ENCODE results near the gene PBX1.

DNA sequence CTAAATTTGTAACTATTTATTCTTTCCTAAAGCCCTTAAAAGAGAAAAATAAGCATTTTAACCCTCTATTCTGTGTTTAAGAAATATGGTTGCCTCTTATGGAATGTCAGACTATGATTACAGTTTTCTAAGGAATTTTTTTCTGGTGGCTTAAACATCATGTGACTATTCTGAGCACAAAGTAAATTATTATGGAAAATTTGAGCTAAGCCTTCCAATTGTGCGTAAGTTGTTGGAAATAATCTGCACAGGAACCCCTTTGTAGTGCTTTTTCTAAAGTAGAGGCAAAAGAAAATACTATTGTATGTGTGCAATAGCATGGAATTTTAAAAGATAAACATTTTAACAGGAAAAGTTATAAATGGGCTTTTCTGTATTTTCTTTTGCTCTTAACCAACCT lies 254.8 kb downstream of the PBX1 start:
- TF ChIP-seq, protein P1, sequence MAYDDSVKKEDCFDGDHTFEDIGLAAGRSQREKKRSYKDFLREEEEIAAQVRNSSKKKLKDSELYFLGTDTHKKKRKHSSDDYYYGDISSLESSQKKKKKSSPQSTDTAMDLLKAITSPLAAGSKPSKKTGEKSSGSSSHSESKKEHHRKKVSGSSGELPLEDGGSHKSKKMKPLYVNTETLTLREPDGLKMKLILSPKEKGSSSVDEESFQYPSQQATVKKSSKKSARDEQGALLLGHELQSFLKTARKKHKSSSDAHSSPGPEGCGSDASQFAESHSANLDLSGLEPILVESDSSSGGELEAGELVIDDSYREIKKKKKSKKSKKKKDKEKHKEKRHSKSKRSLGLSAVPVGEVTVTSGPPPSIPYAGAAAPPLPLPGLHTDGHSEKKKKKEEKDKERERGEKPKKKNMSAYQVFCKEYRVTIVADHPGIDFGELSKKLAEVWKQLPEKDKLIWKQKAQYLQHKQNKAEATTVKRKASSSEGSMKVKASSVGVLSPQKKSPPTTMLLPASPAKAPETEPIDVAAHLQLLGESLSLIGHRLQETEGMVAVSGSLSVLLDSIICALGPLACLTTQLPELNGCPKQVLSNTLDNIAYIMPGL (CRISPR knock-in tag; IDR thresholded peaks at IDR 0.05) = no peak
- TF ChIP-seq, protein P2, sequence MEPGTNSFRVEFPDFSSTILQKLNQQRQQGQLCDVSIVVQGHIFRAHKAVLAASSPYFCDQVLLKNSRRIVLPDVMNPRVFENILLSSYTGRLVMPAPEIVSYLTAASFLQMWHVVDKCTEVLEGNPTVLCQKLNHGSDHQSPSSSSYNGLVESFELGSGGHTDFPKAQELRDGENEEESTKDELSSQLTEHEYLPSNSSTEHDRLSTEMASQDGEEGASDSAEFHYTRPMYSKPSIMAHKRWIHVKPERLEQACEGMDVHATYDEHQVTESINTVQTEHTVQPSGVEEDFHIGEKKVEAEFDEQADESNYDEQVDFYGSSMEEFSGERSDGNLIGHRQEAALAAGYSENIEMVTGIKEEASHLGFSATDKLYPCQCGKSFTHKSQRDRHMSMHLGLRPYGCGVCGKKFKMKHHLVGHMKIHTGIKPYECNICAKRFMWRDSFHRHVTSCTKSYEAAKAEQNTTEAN (CRISPR knock-in tag; IDR thresholded peaks at IDR 0.05) = no peak
- TF ChIP-seq FOXK1 (CRISPR knock-in tag; IDR thresholded peaks at IDR 0.05) (no peak), FOXJ3 (CRISPR knock-in tag; IDR thresholded peaks at IDR 0.05; ENCODE audit: borderline replicate concordance) (no peak), SMAD4 (CRISPR knock-in tag; IDR thresholded peaks at IDR 0.05) (no peak), NR3C1 (CRISPR knock-in tag; conservative IDR thresholded peaks at IDR 0.05; ENCODE audit: low read depth) (no peak), ZNF423 (CRISPR knock-in tag; IDR thresholded peaks at IDR 0.05) (no peak), ZNF317 (CRISPR knock-in tag; IDR thresholded peaks at IDR 0.05; ENCODE audit: borderline replicate concordance, low read depth) (no peak), IRF2 (CRISPR knock-in tag; IDR thresholded peaks at IDR 0.05; ENCODE audit: borderline replicate concordance, low read depth) (no peak)
- TF ChIP-seq, protein P3, sequence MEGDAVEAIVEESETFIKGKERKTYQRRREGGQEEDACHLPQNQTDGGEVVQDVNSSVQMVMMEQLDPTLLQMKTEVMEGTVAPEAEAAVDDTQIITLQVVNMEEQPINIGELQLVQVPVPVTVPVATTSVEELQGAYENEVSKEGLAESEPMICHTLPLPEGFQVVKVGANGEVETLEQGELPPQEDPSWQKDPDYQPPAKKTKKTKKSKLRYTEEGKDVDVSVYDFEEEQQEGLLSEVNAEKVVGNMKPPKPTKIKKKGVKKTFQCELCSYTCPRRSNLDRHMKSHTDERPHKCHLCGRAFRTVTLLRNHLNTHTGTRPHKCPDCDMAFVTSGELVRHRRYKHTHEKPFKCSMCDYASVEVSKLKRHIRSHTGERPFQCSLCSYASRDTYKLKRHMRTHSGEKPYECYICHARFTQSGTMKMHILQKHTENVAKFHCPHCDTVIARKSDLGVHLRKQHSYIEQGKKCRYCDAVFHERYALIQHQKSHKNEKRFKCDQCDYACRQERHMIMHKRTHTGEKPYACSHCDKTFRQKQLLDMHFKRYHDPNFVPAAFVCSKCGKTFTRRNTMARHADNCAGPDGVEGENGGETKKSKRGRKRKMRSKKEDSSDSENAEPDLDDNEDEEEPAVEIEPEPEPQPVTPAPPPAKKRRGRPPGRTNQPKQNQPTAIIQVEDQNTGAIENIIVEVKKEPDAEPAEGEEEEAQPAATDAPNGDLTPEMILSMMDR (IDR thresholded peaks at IDR 0.05) = no peak
- TF ChIP-seq, protein P4, sequence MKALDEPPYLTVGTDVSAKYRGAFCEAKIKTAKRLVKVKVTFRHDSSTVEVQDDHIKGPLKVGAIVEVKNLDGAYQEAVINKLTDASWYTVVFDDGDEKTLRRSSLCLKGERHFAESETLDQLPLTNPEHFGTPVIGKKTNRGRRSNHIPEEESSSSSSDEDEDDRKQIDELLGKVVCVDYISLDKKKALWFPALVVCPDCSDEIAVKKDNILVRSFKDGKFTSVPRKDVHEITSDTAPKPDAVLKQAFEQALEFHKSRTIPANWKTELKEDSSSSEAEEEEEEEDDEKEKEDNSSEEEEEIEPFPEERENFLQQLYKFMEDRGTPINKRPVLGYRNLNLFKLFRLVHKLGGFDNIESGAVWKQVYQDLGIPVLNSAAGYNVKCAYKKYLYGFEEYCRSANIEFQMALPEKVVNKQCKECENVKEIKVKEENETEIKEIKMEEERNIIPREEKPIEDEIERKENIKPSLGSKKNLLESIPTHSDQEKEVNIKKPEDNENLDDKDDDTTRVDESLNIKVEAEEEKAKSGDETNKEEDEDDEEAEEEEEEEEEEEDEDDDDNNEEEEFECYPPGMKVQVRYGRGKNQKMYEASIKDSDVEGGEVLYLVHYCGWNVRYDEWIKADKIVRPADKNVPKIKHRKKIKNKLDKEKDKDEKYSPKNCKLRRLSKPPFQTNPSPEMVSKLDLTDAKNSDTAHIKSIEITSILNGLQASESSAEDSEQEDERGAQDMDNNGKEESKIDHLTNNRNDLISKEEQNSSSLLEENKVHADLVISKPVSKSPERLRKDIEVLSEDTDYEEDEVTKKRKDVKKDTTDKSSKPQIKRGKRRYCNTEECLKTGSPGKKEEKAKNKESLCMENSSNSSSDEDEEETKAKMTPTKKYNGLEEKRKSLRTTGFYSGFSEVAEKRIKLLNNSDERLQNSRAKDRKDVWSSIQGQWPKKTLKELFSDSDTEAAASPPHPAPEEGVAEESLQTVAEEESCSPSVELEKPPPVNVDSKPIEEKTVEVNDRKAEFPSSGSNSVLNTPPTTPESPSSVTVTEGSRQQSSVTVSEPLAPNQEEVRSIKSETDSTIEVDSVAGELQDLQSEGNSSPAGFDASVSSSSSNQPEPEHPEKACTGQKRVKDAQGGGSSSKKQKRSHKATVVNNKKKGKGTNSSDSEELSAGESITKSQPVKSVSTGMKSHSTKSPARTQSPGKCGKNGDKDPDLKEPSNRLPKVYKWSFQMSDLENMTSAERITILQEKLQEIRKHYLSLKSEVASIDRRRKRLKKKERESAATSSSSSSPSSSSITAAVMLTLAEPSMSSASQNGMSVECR (CRISPR knock-in tag; IDR thresholded peaks at IDR 0.05; ENCODE audit: borderline replicate concordance) = no peak
